ENCODE data around the gene DHX35.

GRCh38 chr20:39041067-39041466 is 78.9 kb downstream of the DHX35 start:
- TF ChIP-seq, protein P1, sequence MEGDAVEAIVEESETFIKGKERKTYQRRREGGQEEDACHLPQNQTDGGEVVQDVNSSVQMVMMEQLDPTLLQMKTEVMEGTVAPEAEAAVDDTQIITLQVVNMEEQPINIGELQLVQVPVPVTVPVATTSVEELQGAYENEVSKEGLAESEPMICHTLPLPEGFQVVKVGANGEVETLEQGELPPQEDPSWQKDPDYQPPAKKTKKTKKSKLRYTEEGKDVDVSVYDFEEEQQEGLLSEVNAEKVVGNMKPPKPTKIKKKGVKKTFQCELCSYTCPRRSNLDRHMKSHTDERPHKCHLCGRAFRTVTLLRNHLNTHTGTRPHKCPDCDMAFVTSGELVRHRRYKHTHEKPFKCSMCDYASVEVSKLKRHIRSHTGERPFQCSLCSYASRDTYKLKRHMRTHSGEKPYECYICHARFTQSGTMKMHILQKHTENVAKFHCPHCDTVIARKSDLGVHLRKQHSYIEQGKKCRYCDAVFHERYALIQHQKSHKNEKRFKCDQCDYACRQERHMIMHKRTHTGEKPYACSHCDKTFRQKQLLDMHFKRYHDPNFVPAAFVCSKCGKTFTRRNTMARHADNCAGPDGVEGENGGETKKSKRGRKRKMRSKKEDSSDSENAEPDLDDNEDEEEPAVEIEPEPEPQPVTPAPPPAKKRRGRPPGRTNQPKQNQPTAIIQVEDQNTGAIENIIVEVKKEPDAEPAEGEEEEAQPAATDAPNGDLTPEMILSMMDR (IDR thresholded peaks at IDR 0.05; ENCODE audit: low read length), result no peak
- no peak for TF ChIP-seq EZH2 (IDR thresholded peaks at IDR 0.05; ENCODE audit: borderline replicate concordance, low read length)

All from OCI-LY1 (cell line).